GM21576 (cell line): Measurements from ENCODE around the gene HOXA3.

ENCODE experiments used
- ATAC-seq: cut with Tn5 transposase; IDR thresholded peaks from one replicate; pipeline ENCODE4 v1.9.1; 2021; ENCODE audit warnings: mild to moderate bottlenecking, moderate library complexity; ENCODE audit not compliant: unreplicated experiment

Gene HOXA3

DNA sequence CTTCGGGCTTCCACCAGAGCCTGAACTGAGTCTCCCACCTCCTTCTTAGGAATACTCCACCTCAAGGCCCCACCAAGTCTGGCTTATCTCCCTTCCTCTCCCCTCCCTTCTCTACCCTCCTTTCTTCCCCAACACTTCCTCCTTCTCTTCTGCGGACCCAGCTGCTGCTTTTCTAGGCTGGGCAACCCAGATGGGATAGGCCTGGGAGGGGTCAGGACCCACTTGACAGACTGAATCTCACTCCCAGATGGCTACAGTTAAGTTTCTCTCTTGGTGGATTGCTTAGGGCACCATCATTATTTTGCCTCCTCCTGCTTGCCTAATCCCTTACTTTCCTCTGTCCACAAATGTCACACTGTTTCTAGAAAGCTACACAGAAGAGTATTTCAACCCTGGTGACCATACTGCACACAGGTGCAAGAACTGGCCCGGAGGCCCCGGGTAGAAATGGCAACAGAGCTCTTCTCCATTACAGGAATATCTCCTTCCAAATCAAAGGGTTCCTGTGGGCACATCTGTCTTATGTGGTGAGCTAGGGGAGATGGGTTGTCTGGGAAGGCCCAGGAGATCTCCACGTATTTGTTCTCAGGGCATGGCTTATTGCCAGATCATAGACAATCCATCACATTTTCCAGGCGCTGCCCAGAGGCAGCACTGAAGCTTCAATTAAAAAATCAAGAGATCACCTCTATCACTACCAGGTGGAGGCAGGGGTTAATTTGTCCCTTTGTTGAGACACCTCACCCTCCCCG lies 37.8 kb upstream of the HOXA3 start:
- no peak for ATAC-seq

DNA sequence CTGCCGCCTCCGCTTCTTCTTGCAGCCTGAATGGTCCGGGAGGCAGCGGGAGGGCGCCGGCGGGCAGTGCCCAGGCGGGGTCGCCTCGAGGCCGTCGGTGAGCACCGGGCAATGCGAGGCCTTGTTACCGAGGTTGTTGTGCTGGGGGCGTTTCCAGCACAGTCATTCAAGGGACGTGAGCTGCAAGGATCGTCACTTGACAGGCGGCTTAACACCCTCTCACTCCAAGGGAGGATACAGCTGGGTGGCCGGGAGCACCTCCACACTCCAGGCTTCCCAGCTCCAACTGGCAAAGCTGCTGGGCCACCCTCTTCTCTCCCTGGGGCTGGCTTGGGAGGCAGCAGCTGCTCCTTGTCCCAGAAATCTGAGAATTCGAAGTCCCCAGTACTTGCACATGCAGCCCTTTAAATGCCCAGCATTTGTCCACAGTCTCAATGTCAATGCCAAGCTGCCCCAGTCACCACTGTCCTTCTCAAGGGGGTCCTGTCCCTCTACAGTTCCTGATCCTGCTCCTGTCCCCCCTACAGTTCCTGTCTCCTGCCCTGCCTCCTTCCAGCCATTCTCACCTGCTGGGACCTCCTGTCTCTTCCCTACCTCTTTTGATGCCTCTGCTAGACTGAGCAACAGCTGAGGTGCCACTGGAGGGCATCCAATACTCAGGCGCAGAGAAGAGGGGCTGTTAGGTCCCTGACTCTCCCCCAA lies 37.1 kb upstream of the HOXA3 start:
- ATAC-seq, result no peak

DNA sequence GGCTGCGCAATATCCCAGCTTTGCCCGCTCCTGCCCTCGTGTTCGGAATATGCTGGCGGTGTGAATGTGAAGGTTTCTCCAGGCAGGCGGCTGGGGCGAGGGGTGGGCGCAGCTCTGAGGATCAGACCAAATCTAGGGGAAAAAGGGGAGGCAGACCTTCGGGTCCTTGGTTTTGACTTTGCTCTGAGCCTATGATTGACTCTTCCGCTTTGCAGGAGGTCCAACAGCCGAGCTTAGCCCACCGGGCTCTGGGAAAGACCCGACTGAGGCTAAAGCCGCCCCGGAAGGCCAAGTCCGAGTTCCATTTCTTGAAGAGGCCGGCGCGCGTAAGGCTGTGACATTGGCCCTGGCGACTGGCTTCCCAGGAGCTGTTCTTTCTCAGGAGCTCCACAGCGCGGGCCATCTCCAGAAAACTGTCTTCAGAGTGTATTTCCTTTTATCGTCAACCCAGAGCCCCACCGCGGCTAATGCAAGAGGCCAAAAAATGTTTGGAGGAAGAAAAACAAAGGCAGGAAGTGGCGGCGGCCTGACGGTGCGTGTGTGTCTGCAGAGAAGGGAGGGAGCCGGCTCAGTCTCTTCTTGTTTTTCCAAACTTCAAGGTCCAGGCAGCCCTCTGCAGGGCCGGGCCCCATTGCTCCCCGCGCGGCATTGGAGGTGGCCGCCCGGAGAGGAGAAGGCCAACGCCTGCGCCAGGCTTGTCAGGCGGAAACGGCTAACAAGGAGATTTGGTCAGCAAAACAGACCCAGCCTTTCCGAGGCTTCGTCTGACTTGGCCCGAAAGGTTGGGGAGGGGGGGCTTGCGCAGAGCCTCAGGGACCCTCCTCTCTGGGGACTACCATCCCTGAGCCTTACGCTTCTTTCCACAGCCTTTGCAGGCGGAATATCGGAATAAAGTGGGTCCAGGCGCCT lies 36.3 kb upstream of the HOXA3 start:
- no peak for ATAC-seq

DNA sequence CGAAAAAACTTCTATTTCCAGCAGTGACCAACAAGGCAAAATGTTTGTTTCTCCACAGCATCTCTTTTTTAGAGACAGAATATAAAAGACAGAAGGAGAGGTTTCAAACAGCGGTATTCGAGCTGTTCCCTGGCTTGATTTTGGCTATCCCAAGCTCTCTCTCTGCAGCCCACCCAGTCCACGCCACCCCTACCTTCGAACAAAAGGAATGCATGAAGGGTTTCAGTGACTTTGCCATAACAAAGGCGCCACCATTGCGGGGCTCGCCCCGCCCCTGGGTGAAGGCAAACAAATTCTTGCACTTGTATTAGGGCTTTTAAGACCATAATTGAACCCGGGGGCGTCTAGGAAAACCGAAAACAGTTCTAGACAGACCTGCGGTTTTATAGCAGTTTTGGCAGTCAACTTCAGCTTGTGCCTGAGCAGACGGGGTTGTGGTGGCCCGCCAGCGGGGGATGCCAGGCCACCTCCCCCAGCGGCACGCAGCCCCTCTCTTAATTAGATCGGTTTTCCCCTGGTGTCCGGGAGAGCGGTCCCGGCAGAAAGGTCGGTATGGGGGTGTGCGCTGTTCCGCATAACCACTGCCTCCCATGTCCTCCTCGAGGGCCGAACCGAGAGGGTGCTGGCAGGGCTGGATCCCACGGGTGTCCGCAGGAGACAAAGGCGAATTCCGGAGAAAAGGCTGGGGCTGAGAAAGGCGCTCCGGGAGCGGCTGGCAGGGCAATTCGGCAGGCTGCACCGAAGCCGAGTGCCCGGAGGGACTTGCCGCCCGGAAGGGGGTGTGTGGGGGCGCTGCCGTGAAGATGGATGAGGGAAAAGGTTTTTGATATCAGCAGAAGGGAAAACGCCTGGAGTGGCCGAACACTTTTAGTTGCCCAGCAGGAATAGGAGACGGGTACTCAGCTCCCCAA lies 35.3 kb upstream of the HOXA3 start:
- ATAC-seq, result no peak

DNA sequence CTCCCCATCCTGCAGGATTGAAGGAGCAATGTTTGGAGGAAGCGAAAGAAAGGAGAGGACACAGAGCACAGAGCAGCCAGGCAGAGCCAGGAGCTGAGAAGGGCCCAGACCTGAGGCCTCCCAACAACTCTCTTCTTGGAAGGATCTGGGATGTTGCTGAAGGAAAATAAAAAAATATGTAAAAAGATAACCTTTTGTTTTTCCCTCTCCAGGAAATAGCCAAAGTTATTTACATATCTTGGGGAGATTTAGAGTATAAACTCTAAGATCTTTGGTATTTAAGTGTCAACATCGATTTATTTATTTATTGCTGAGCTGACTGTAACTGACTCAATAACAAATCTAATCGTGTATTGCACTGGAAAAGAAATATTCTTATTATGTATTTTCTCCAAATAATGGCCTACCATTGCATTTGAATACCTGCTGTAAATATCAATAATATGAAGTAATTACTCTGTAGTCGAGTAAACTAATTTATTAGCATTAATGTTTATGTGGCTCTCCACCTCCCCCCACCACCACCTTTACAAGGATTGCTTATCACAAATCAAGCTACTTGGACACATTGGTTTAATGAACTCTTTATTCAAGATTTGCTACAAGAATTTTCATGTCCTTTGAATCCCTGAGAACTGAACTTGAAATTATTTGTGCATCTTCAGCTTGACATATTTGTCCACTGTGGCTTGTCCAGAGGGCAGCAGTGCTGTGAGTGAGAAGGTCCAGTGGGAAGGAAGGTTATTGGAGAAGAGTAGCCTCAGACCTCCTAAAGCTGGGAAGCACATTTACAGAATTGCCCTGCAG lies 34.5 kb upstream of the HOXA3 start:
- no peak for ATAC-seq

DNA sequence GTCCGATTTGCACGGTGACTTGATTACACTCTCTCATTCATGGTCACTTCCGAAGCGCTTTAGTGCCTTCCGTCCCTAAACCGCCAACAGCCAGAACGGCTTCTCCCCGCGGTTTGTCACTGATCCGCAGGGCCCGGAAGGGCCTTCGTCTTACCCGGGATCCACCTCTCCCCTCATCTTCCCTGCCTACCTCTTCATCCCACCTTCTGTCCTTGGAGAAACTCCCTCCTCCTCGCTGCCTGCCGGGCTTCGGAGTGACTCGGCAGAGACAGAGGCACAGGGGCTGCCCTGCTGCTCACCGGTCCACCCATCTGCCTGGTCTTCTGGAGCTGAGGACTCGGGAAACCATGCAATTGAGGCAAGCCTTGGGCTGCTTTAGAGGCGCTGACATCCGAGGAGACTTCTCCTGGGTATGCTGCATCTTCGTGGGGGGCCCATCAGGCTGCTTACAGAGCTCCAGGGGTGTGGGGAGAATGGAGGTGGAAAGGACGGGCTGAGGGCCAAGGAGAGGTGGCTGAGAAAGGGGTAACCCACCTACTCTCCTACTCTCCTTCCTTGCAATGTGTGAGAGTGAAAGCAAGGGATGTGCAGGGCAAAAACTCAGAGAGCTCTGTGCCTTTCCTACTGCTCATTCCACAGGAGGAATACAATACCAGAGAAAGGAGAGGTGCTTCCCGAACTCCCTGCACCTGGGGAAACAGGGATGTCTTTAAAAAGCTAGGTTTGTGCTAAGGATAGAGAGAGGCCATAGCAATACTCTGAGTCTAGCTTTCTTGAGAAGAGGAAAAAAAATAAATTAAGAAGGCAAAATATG lies 33.7 kb upstream of the HOXA3 start:
- ATAC-seq, result no peak

DNA sequence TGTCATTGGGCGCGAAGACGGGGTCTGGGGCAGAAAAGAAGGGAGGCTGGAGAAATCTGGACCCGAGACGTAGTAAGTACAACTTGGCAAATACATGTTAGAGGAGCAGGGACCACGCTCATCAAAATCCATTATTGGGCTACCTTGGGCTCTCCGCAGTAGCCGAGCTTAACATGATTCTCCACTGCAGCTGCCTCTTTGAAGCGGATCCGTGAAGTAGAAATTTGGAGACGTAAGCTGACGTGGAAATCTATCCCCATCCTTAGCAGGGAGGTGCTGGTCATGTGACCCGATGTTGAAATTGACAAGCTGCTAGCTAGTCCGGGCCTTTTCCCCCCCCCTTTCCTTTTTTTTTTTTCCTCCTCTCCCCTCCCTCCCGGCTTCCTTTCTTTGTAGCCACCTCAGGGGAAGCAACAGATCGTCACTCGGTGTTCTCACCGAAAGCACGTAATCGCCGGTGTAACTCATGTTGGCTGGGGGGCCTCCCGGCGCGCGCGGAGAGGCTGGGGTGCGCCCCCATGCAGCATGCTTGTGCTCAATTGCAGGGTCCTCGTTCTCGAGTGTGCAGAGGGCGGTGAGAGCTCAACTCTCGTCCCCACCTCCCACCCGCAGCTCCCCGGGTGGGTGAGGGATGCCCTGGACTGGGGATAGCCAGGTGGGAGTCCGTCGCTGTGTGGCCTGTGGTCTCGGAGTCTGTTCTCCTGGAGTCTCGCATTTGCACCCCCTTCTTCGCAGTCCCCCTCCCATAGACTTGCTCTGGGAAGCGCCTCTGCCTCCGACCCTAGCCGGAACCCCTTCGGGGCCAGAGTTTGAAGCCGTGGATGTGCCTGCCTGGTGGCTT lies 32.9 kb upstream of the HOXA3 start, which contains the start of gene HOXA11:
TSS of gene HOXA11 (minus strand) at position 220 of the 841 bp plus-strand sequence. CDS start at position 132, 88 bp downstream.
- no peak for ATAC-seq

DNA sequence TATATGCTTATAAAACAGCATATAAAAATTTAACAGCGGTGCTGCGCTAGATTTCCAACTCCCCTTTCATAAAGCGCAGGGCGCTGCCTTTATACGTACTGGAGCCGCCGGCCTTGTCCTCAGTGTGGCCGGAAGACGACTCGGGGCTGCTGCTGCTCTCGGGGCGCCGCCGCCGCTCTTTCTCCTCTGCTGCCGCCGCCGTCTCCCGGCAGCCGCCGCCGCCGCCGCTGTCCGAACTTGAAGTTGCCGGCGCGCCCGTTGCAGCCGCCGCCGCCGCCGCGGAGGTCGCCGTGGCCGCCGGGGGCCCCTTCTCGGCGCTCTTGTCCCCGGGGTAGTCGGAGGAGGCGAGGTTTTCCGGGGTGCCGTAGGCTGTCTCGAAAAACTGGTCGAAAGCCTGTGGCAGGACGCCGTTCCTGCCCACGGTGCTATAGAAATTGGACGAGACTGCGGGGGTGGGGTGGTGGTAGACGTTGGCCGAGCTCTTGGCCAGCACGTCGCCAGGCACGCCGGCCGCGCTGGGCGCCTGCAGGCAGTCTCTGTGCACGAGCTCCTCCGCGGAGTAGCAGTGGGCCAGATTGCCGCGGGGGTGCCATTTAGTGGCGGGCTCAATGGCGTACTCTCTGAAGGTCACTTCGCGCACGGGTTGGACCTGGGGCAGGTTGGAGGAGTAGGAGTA lies 32.1 kb upstream of the HOXA3 start:
- no peak for ATAC-seq

DNA sequence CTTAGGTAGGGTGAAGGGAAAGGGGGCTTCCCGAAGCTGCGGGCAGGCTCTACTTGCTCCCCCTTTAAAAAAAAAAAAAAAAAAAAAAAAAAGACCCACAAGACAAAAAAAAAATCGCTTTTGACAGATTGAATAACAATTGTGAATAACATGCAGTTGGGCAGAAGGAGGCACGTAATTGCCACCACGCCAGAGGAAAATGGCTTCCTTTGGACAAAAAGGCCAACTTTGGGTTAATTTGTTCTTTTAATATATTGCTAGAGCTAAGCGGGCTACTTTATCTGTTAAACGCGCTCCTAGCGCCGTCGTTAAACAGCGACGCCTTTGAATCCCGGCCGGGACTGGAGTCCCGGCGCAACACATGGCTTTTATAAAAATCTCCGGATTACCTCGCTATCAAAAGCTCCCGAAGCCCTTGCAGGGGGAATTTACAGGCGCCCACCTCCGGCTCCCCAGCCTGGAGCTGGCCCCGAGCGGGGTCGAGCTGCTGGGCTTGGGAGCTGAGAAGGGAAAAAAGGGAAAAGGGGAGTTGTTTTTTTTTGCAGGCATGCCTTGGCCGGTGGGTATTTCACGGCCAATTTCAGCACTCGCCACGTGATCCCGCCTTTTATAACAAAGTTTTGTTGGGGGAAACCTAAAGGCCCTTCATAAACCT lies 31.4 kb upstream of the HOXA3 start:
- ATAC-seq, result no peak

DNA sequence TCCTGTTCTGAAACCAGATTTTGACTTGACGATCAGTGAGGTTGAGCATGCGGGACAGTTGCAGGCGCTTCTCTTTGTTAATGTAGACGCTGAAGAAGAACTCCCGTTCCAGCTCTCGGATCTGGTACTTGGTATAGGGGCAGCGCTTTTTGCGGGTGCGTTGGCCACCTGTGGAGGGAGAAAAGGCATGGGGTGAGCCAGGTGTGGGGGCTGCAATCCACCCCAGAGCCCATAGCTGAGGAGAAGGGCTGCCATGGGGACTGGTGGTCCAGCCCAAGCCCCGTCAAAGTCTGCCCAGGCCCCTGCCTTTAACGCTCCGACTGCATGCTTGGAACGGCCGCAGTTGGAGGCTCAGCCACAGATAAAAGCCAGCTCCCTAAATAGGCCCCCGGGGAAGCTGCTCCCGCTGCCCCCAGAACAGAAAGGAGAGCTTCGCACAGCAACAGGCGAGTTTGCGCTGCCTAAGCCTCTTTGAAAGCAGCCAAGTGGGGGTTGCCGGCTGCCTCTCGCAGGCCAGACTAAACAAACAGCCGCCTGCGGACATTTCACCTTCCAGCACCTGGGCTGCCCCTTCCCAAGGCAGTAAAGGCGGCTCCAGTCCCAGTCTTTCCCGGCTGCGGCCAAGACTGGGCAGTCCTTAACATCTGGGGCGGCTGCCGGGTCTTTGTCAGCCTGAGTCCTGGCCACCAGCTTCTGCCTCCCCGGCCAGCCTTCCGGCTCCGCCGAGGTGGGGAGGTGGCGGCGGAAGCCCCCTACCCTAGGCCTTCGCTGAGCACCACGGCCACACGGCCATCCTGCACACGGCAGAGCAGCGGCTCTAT lies 30.7 kb upstream of the HOXA3 start:
- no peak for ATAC-seq

DNA sequence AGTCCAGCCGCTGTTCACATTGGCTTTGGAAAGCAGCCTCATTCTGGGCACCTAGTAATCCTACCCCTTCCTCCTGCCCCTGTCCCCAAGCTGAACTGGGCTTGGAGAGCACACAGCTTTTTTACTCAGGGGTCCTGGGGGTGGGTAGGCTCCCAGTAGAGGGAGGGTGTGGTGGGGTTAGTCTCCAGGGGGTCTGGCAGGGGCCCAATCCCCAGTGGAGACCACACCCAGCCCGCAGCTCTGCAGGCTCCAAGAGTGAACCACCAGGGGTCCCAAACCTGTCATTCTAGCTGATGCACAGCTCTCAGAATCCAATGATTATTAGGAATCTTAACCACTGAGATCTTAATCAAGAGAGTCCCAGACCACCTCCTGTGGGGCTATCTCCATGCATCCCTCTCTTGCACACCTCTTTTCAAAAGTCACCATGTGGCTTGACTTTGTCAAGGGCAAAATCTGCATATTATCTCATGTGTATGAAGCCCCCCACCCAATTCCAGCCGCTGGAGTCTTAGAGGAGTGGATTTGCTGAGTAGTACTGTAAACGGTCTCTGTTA lies 30.0 kb upstream of the HOXA3 start:
- no peak for ATAC-seq

DNA sequence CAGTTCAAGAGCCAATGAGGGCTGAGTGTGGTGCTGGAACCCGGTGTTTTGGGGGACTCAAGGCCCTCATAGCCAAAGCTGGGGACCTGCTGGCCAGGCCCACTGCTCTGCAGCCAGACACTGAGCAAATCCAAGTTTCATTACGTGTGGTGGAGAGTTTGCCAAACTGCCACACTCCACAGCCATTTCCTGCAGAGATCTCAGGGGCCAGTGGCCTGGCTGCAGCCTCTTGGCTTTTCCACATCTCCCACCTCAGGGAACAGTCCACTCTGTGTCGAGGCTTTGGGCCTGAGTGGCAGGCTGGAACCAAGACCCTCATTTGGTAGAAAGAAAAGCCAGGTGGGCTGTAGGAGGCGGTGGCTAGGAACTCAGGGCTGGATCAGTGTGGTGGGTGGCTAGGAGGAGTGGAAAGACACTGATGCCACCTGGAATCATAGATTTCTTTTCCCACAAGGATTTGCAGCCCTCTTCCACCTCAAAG lies 29.5 kb upstream of the HOXA3 start:
- ATAC-seq, result no peak

DNA sequence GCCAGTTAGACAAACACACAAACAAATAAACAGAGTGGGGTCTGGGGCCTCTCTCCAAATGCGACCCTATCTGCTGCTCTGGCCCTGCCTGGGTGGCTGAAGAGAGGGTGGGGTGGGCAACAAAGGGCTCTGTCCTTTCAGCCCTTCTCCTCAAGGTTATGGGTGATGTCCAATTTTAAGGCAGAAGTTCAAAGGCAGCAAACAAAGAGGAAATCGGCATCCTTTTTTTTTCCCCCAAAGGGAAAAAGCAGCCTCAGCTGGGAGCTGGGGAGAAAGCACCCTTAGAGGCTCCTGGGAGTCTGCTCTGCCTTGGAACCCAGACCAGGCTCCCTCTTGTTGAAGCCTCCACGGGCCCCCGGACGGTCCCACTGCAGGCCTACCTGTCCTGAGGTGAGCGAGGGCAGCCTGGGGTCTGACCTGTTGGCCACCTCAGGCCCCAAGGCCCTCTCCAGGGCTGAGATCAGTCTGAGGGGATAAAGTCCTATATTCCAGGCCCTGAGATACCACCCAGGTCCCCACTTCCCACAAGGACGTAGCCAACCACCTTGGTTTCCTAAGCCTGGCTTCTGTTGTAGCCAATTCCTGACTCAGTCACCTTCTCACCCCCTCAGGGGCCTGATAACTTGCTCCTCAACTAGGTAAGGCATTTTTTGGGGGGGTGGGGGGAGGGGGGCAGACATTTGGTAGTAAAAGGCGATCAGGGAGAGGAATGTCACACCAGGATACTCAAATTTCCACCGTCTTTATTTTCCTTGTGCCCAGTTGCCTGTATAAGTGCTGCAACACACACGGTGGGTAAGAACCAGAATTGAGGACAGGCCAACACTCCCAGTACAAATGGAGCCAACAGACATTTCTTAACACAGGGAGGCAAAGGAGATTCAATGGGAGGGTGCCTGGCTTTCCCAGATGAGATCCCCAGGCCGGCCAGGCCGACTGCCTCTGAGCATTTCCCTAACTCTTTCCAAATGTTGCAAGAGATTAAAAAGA lies 28.3 kb upstream of the HOXA3 start:
- ATAC-seq, result no peak
